GM19455 (cell line): ENCODE measurements around the gene DDN.

Source experiments
- ATAC-seq: cut with Tn5 transposase; IDR thresholded peaks from one replicate; pipeline ENCODE4 v1.9.1; 2021; ENCODE audit not compliant: unreplicated experiment

The DDN gene

GRCh38 chr12:48999371-49000131 lies at the start of gene DDN:
TSS of gene DDN (minus strand) at chr12:48999375. CDS start at chr12:48999287, 88 bp downstream.
- ATAC-seq, result no peak

DNA sequence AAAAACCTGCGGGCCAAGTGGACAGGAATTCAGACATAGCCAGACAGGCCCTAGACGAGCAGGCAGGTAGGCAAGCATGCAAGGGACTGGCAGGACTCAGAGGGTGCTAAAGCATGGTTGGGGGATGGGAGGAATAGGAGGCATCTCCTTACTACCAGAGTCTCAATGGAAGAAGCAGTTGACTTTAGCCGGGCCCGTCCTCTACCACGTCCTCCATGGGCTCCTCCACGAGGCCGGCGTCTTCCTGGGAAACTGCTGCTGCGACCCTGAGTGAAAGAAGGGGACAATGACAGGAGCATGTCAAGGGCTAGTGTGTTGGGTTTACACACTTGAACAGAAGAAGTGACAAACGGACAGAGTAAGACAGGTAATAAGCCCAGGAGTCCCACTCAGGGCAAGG lies 49.8 kb upstream of the DDN start:
- ATAC-seq, result no peak

DNA sequence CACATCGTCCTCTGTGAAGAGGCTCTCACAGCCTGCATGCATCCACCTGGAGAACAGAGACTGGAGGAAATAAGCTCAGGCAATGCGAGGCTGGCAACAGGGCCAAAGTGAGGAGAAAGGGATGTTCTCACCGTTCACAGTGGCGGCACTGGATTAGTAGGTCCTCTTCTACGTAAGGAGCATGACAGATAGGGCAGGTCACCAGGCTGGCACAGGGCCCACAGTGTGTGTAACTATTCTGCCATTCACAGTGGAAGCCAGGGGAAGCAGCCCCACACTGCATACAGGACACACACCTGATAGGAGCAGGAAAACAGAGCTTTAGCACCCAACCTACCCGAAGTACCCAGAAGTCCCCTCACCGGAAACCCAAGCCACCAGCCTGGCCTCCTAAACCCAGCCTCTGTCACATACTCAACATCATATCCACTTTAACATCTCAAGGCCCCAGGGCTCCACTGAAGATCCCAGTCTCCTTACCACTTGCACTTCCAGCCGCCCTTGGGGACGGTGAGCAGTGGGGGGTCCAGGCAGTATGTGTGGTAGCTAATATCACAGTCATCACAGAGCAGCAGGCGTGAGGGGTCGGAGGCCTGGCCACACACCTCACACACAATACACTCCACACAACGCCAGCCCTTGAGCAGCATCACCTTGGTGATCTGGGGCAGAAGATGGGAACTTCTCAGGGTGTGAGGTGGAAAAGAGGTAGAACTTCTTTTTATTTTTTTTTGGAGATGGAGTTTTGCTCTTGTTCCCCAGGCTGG lies 47.1 kb upstream of the DDN start:
- no peak for ATAC-seq

GRCh38 chr12:49044660-49045059 lies 45.5 kb upstream of the DDN start:
- no peak for ATAC-seq

GRCh38 chr12:49043856-49044258 lies 44.7 kb upstream of the DDN start:
- ATAC-seq, result no peak

GRCh38 chr12:49043241-49043640 lies 44.1 kb upstream of the DDN start:
- ATAC-seq, result no peak

DNA sequence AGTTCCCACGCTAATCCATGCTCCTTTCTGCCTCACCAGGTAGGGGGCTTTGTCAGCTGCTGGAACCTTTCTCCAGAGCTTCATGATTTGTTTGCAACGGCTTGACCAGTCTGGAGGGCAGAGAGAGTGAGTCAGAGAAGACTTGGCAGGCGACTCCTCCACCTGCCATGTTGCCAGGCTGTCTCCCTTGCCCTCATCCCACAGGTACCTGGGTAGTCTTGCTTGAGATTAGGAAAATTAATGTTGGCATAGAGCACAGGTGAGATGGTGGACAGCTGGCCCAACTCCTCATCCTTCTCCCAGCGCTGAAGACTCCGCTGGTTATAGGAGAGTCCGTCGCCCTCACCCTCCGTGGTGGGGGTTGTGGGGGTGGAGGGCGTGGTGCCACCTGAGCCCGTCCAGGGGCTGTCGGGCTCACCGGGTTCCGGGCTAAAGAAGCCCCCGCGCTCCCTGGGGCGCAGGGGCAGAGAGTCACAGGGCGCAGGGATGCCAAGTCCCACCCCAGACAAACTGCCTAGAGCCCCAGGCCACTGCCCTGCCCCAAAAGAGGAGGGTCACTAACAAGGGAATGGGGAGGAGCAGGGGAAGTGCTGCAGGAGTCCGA lies 42.8 kb upstream of the DDN start:
- ATAC-seq, result no peak

DNA sequence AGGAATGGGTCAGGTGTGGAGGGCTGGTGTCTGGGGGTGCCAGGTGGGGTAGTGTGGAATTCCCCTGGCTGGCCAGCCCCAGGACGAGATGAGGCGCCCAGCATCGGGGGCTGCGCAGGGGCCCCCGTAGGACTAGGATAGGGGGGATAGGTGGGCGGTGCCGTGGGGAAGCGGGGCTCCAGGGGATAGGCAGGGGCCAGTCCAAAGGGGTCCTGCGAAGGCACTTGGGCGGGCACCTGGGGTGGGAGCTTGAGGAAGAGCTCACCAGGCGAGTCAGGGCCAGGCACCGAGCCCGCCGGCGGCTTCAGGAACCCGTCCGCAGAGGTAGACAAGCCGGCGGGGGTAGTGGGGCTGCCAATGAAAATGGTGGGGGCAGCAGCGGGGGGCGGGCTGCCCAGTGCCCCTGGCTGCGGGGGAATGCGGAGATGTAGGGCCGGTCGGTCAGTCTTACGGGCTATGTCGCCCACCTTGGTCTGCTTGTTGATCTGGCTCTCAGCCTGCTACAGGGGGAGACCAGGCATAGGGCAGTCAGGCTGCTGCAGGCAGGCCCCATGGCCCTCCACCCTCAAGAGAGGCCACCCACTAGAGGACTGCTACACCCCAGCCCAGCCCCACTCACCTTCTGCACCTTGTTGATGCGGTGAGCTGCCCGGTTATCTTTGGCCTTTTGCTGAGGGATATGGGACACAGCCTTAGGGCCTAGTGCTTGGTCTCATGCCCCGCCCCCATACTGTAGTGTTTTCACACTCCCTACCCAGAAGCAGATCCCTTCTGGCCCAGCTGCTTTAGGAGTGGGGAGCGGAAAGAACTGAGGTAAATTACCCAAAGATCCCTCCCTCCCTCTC lies 42.1 kb upstream of the DDN start:
- ATAC-seq, result no peak

DNA sequence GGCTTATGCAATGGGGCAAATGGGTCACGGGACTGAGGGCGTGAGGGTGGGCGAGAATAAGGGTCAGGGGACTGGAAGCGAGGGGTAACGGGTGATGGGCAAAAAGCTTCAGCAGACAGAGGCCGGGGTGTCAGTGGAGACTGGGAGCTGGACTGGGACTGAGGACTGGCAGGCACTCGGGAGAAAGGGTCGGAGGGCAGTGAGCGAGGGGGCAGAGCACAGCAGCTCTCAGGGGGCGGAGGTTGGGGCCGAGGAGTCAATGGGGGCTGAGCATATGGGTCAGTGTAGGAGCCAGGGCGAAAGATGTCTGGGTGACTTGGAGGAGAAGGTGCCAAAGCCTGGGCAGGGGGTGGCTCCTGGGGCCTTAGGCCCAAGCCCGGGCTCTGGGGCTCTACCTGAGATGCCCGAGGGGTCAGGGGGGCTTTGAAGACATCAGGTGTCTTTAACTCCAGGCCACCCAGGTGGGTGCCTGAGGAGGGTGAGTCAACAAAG lies 41.2 kb upstream of the DDN start:
- ATAC-seq, result no peak

DNA sequence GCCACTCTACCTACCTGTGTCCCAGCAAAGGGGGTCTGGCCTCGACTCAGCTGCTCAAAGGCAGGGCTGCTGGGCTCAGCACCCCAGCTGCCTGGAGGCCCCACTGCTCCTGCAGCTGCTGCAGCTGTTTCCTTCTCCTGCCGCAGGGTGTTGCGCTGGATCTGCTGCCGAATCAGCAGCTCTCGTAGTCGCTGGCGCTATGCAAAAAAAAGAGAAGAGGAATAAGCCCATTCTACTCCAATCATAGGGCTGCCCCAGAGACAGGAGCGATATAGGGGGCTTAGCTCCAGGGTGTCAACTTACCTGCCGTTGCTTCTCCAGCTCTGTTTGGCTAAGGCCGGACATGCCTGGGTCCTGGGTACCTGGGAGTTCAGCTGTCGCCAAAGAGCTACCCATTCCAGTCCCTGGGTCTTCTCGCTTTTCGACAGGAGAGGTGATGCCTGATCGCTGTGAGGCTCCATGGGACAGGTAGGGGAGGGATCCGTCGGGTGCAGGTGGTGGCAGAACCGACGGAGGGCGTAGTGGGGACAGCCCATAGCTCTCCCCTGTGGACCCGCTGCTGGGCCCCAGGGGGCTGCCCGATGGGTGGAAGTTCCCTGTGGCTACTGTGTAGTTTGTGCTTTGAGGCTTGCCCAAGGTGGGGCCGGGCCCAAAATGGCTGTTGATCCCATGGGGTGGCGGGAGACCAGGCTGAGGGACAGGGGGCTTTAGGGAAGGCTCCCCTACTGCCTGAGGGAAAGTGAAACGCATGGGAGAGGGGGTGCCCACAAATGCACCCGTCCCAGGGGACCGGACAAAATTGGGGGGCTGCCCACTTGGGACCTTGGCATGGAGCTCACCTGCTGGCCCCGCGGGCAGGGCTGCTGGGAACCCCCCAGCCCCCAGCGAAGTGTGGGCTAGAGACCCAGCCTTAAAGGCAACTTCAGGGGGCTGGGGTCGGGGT lies 40.5 kb upstream of the DDN start:
- ATAC-seq, result no peak

DNA sequence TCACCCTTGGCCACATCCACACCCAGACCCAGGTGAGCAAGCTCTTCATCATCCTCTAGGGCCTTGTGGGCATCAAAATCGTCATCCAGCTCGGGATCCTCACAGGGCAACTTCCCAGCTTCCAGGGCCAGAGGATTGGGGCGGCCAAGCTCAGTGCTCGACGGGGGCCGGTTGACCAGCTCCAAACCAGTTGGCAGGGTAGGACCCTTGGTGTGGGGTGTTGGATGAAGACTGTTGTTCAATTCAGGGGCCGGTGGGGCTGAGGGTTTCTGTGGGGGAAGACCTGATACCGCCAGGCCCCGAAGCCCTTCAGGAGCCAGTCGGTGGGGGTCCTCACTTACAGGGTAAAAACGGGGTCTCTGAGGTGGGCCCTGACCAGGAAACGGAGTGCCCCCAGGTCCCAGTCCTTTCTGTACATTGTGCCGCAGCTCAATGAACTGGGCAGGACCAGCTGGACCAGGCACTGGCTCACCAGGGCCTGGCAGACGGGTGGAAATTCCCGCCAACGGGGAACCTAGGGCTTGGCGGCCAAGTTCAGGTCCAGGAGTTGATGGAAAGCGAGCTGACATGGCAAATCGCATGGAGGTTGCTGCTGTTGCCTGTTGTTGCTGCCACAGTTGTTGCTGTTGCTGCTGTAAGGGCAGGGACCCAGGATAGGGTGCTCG lies 39.2 kb upstream of the DDN start:
- no peak for ATAC-seq

DNA sequence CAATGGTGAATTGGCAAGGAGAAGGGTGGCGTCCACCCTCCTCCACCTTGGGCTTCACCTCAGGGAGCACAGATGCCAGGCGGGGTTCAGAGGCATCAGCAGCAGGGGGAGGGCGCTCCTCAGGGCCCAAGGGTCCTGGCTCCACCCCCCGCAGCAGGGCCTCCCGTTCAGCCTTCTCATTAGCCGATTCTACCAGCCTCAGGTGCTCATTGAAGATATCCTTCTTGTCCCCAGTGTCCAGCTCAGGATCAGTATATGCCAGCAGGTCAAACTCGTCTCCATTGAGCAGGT lies 38.7 kb upstream of the DDN start:
- no peak for ATAC-seq

GRCh38 chr12:49037111-49037946 lies 38.2 kb upstream of the DDN start:
- ATAC-seq, result no peak

GRCh38 chr12:49036029-49036428 lies 36.9 kb upstream of the DDN start:
- ATAC-seq, result no peak

DNA sequence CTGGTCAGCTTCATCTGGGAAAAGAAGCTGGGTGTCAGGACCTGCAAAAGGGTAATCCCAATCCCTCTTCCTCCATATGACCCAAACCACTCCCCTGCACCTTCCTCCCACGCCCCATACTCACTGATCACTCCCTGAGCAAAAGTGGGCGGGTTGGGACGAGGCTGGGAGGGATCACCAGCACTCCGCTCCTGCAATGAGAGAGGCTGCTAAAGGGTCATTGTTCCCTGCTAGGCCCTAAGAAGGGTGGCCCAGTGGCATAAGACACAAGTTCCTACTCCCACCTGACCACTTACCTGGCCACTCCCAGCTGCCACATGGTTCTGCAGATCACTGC lies 35.1 kb upstream of the DDN start:
- no peak for ATAC-seq

DNA sequence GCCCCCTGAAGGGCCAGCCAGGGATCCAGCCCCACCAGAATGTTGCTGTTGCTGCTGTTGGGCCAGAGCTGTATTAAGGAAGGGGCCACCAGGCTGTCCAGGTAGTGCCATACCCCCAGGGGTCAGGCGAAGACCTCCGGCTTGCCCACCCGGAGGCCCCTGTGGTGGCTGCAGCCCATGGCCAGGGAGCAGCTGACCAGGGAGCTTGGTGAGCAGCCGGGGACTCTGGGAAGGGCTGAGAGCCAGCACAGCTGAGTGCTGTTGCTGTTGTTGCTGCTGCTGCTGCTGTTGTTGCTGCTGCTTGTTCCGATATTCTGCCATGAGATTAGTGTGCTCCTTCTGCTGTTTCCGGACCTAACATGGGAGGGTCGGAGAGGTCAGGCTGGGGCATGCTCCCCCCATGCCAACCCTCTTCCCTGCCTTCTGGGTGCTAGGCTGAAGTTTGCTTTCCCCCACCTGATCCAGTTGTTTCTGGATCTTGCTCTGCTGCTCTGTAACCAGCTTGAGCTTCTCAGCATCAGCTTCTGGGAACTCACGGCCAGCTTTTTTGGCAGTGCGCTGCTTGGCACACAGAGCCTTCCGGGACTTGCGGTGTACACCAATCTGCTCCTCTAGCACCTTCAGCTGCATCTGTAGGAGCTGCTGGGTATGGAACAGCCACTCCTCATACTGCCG lies 34.6 kb upstream of the DDN start:
- ATAC-seq, result no peak

DNA sequence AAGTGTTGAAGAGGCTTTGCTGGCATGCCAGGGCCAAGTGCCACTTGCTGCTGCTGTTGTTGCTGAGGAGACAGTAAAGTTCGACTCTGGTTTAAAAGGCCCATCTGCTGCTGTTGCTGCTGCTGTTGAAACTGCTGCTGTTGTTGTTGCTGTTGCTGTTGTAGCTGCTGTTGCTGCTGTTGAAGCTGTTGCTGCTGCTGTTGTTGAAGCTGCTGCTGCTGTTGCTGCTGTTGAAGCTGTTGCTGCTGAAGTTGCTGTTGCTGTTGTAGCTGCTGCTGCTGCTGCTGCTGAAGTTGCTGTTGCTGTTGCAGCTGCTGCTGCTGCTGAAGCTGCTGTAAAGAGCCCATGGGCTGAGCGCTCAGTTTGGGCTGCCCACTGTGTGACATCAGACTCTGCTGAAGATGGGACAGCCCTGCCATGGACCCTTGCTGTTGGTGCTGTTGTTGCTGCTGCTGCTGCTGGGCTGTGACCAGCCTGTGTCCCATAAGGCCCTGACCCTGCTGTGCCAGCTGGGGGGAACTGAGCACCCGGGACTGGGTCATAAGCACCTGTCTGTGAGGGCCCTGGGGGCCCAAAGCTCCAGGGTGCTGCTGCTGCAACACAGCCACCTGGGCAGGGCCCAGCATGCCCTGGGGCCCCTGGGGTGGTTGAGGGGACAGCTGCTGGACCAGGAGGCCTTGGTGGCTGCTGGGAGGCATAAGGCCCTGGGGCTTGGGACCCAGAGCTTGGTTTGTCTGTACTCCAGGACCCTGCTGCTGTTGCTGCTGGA lies 33.7 kb upstream of the DDN start:
- ATAC-seq, result no peak

- no peak for ATAC-seq
Observed at GRCh38 chr12:49032276-49032675, 33.1 kb upstream of the DDN start.
